ENCODE measurements around the gene ARHGEF4.

The ARHGEF4 gene

GRCh38 chr2:130845505-130846085 lies 8.9 kb downstream of the ARHGEF4 start:
- no peak for DNase-seq (ENCODE audit: low read depth)
- no peak overlapping the region for H3K4me3 ChIP-seq (replicated peaks; ENCODE audit: low read depth, low read length)
- no peak for TF ChIP-seq CTCF (IDR thresholded peaks at IDR 0.05; ENCODE audit: low read length, missing control alignments)

DNA sequence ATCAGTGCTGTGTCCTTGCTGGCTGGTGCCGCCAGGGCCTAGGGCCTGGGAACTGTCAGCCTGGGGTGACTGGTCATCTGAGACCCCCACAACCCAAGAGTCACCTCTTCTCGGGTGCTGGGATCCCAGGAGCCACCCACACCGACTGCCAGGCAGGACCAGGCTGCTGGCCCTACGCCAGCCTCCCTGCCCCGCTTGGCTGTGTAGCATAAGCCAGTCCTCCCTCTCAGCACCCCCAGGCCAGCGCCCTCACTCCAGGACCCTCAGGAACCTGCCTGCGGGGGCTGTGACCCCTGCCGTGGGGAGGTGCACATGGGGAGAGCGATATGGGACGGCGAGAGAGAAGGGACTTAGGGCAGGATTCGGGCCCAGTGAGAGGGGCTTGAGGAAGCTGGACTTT lies 9.5 kb downstream of the ARHGEF4 start:
- DNase-seq (ENCODE audit: low read depth), result no peak
- no peak overlapping the region for H3K4me3 ChIP-seq (replicated peaks; ENCODE audit: low read depth, low read length)
- TF ChIP-seq CTCF (IDR thresholded peaks at IDR 0.05; ENCODE audit: low read length, missing control alignments), result no peak

DNA sequence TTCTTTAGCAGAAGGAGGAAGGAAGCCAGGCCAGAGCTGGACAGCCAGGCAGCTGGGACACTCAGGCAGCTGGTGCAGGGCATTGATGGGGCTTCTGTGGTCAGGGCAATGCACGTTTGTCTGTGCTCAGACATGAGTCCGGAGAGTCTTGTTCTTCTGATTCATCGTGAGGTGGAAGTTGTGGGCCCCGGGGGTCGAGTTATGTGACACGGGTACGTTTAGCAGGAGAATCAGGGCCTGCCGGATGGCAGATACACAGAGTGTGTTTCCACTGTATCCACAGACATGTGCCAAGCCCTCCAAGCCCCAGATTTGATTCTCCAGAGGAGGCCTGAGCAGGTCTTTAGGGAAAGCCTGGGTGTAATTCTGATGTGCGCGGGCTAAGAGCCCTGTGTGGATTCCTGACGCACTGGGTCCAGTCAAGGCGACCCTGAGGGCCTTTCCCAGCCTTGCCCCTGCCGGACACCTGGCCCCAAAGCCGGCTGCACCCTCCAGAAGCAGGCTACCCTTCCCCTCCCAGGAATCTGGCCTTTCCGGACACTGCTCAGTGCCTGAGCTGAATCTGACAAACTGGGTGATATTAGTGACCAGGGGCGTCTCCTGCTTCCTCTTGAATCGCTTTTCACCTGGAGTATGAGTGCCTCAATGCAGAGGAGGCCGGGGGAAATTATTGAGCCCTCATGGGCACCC lies 10.1 kb downstream of the ARHGEF4 start:
- H3K4me3 ChIP-seq (replicated peaks; ENCODE audit: low read depth, low read length), result no peak overlapping the region
- no peak for TF ChIP-seq CTCF (IDR thresholded peaks at IDR 0.05; ENCODE audit: low read length, missing control alignments)
- DNase-seq (ENCODE audit: low read depth), result no peak

- TF ChIP-seq CTCF (IDR thresholded peaks at IDR 0.05; ENCODE audit: low read length, missing control alignments), result no peak
Measured at GRCh38 chr2:130847776-130848525, 11.2 kb downstream of the ARHGEF4 start.

GRCh38 chr2:130848526-130849210 lies 12.0 kb downstream of the ARHGEF4 start:
- no peak for DNase-seq (ENCODE audit: low read depth)
- TF ChIP-seq CTCF (IDR thresholded peaks at IDR 0.05; ENCODE audit: low read length, missing control alignments), result no peak
- H3K4me3 ChIP-seq (replicated peaks; ENCODE audit: low read depth, low read length), result no peak overlapping the region

More at GRCh38 chr2:130847776-130848525, 11.2 kb downstream of the ARHGEF4 start:
- H3K4me3 ChIP-seq (replicated peaks; ENCODE audit: low read depth, low read length), result no peak overlapping the region
- no peak for DNase-seq (ENCODE audit: low read depth)

DNA sequence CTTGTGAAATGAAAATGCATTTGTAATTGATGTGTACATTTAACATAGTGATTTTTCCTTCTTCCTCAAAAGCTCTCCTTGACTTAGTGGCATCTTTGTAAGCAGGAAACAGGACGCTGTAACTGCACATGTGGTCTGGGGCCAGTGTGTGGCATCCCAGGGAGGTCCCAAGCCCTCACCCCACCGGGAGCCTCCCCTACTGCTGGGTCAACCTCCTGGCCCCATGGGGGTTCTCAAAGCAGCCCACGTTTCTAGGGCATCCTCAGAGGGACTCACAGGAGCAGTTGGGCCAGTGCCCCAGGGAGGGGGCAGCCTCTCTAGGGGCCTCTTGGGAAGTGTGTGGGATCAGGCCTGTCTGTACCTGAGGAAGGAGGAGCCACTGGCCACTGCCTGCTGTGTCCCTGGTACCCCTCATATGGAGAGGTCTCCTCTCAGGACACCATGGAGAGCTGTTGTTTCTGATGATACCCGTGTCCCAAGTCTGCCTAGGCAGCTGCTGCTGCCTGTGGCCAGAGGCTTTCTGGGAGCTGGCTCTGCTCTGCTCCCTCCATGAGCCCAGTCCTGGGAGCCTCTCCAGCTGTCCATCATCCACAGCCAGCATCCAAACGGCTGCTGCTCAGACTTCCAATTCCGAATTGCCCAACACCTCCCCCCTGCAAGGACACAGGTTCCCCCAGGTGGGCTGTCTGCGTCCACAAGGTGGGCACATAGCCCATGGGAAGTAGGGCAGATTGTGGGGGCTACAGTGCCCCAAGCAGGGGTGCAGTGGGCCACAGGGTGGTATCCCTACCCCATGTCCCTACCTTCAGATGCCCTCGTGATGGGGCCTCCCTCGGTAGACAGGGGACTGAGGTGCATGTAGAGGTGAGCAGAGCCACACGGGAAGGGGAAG lies 13.4 kb downstream of the ARHGEF4 start:
- no peak for DNase-seq (ENCODE audit: low read depth)
- TF ChIP-seq CTCF (IDR thresholded peaks at IDR 0.05; ENCODE audit: low read length, missing control alignments), result no peak
- H3K4me3 ChIP-seq (replicated peaks; ENCODE audit: low read depth, low read length), result no peak overlapping the region

Data from fibroblast of pulmonary artery (primary cell).